Measurements from ENCODE around the gene PDZD4.

PDZD4 gene

DNA sequence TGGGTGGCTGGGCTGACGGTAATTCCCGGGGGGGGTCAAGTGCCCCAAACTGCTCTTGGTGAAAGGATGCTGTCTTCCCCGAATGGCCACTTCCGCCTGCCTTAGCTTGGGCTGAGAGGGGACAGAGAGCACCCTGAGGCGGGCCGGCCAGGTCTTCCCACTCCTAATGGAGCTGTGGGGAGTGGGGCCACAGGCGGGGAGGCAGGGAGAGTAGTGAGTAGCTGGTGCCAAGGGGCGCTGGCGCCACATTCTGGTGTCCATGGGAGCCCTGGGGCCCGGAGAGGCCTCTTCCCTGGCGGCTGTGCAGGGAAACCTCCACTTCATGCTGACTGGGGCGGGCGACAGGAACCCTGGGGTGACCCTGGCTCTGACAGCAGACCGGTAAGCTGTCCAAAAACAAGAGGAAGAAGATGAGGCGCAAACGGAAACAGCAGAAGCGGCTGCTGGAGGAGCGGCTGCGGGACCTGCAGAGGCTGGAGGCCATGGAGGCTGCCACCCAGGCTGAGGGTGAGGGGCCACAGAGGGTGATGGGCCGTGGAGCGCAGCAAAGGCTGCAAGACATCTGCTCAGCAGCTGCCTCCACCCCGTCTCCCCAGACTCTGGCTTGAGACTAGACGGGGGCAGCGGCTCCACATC, 46.8 kb downstream of the PDZD4 start:
- DNase-seq, result no peak

DNA sequence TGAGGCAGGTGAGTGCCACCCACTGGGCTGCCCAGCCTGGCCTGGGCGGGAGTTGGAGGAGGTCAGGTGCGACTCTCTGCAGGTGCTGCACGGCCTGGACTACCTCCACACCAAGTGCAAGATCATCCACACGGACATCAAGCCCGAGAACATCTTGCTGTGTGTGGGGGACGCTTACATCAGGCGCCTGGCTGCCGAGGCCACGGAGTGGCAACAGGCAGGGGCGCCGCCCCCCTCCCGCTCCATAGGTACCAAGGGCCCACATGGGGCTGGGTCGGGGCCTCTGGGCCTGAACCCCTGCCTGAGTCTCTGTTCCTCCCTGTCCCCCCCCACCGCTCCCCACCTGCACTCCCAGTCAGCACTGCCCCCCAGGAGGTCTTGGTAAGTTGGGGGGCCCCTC, 47.5 kb downstream of the PDZD4 start:
- no peak for DNase-seq

DNA sequence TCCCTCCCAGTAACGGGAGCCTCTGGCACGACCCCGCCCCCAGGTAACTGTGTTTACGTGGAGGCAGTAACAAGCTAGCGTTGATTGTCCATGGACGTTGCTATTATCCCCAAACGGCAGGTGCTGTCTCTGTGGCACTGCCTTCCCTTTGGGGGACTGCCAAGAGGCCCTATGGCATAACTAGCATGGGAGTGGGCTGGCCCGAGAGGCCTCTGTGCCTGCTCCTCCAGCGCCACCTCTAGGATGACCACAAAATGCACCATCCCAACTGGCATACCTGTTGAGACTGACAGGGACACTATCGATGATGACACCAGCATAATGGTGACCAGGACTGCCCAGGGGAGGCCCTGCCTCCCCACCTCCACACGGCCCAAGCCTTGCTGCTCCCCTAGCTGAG, 48.0 kb downstream of the PDZD4 start:
- no peak for DNase-seq

DNA sequence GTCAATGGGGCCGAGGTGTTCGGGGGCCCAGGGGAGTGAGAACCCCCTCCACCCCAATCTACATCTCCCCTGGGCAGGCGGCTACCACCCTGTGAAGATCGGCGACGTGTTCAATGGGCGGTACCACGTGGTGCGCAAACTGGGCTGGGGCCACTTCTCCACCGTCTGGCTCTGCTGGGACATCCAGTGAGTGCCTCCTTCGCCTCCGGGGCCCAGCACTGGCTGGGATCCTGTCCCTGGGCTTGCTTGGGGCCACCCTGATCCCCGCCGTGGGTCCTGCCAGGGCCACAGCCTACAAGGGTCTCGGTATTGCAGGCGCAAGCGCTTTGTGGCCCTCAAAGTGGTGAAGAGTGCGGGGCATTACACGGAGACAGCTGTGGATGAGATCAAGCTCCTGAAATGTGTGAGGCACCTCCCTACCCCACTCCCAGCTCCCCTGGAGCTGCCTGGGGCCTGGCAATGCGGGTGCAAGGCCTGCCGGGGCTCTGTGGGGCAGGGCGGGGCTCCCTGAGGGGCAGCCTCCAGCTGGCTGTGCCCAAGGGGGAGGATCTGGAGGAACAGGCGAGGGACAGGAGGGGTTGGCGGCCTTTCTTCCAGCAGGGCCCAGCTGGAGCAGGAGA, 48.8 kb downstream of the PDZD4 start:
- no peak for DNase-seq

DNA sequence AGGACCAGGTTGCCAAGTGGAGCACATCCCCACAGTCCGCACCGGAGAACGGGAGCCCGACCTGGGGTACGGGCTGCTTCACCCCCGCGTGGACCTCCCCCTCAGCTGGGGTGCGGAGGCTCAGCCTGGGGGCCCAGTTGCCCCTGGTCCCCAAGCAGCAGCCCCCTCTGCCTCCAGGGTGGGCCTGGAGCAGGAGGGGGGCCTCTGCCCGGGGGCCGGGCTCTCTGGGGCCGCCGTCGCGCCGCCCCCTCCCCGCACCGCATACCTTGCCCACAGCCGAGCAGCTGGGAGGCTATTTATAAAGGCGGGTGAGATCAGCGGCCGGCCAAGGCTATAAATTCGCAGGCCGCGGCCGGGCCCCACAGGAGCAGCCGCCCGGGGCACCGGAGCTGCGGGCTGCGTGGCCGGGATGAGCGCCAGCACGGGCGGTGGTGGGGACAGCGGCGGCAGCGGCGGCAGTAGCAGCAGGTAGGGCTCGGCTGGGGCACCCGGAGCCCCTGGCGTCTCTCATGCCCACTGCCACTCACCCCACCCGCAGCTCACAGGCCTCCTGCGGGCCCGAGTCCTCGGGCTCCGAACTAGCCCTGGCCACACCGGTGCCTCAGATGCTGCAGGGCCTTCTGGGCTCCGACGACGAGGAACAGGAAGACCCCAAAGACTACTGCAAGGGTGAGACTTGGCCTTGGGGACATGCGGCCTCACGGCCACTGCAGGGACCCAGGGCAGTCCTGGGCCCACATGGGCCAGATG, 49.5 kb downstream of the PDZD4 start, which contains the start of gene SRPK3:
Gene SRPK3 (plus strand): TSS at position 364 of the 750 bp plus-strand sequence. CDS start 46 bp downstream, at position 410.
- no peak for DNase-seq

DNA sequence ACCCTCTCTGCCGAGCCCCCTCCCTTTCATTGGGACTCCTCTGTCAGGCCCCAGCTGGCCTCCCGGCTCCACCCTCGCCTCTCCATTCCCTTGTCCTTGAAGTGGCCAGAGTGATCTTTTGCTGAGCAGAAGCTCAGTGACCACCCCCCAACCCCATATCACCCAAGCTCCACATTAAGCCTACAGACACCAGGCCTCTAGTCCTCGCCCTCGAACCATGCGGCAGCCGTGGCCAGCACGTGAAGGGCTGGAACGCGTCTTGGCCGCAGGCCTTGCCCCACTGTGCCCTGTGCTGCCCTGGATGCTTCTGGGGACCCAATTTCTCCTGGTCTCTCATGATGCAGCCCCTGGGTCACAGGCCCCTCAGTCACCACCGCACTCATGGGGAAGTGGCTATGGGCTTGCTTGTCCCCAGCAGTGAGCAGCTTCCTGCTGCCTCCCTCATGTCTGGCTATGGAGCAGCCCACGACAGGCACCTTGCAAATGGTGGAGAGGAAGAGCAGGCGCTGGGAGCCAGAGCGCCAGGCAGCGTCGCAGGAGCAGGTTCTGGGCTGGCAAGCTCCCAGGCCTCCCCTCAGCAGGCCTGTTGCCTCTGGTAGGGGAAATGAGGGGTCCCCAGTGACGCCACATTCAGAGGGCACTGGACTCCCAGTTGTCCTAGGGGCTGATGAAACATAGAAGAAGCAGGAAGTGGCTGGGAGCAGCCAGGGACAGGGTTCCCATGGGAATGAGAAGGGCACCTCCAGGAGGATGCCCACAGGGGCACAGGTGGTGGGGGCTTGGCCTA, 50.3 kb downstream of the PDZD4 start:
- no peak for DNase-seq

DNA sequence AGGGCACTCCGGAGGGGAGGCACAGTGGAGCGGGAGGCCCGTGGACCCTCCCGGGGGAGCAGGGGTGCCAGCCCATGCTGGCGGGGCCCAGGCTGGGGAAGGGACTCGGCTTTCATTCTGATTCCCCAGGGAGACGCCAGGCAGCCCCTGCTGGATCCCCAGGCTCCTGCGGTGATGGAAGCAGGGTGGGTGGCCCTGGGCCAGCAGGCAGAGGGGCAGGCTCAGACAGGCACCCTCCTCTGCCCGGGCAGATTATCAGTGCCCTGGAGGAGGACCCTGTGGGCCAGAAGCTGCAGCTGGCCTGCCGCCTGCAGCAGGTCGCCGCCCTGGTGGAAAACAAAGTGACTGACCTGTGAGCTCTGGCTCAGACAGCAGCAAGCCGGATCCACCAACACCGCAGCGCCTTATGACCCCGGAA, 51.7 kb downstream of the PDZD4 start:
- DNase-seq, result no peak

DNA sequence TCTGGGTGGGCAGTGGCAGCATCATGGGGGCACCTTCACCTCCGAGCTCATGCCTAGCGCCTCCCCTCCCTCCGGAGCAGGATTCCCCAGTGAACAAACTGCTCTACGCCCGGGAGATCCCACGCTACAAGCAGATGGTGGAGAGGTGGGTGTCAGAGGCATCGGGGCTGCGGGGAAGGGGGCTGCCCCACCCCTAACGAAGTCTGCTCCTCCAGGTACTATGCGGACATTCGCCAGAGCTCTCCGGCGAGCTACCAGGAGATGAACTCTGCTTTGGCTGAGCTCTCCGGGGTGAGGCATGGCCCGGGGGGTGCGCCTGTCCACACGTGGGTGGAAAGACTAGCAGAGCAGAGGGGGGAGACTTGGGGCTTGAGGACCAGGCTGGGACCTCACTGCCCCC, 52.2 kb downstream of the PDZD4 start:
- DNase-seq, result no peak

DNA sequence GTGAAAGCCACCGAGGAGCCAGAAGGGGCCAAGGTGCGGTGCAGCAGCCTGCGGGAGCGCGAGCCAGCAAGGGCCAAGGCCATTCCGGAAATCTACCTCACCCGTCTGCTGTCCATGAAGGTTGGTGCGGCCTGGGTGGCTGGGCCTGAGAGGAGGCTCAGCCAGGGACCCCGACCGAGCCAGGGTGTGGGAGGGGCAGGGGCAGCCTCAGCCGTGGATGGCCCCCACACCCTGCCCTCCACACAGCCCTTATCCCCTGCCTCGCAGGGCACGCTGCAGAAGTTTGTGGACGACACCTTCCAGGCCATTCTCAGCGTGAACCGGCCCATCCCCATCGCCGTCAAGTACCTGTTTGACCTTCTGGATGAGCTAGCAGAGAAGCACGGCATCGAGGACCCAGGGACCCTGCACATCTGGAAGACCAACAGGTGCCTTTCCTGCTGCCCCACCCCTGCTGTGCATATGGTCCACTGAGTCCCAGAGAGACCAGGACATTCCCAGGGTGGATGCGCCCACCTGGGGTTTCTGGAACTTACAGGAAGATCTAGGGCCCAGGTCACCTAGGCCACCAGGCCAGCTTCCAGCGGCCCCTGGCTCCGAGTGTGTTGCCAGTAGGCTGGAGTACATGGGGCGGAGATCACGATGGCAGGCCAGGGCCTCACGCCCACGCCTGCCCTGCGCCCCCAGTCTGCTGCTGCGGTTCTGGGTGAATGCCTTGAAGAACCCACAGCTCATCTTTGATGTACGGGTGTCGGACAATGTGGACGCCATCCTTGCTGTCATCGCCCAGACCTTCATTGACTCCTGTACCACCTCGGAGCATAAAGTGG, 52.9 kb downstream of the PDZD4 start:
- DNase-seq, result no peak

DNA sequence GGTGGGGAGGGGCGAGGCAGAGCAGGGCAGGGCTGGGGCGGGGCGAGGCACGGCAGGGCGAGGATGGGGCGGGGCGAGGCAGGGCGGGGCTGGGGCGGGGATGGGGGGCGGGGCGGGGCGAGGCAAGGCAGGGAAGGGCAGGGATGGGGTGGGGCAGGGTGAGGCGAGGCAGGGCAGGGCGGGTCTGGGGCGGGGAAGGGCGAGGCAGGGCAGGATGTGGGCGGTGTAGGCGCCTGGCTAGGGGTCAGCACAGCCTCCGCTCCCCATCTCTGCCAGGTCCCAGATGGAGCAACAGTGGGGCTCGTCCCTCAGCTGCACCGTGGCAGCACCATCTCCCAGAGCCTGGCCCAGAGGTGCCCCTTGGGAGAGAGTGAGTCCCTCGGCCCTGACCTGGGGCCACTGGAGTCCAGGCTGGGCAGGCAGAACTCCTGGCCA, 53.7 kb downstream of the PDZD4 start:
- DNase-seq, result no peak

DNA sequence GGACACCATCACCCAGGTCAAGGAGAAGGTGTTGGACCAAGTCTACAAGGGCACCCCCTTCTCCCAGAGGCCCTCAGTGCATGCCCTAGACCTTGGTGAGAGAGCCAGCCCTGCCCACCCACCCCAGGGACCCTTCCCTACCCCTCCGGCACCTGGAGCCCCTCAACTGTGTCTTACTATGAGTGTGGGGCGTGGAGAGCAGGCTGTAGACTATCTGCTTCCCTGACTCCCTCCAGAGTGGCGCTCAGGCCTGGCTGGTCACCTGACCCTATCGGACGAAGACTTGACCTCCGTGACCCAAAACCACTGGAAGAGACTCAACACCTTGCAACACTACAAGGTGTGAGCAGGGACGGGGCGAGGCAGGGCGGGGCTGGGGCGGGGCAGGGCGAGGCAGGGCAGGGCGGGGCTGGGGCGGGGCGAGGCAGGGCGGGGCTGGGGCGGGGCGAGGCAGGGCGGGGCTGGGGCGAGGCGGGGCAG, 54.2 kb downstream of the PDZD4 start:
- DNase-seq, result no peak

DNA sequence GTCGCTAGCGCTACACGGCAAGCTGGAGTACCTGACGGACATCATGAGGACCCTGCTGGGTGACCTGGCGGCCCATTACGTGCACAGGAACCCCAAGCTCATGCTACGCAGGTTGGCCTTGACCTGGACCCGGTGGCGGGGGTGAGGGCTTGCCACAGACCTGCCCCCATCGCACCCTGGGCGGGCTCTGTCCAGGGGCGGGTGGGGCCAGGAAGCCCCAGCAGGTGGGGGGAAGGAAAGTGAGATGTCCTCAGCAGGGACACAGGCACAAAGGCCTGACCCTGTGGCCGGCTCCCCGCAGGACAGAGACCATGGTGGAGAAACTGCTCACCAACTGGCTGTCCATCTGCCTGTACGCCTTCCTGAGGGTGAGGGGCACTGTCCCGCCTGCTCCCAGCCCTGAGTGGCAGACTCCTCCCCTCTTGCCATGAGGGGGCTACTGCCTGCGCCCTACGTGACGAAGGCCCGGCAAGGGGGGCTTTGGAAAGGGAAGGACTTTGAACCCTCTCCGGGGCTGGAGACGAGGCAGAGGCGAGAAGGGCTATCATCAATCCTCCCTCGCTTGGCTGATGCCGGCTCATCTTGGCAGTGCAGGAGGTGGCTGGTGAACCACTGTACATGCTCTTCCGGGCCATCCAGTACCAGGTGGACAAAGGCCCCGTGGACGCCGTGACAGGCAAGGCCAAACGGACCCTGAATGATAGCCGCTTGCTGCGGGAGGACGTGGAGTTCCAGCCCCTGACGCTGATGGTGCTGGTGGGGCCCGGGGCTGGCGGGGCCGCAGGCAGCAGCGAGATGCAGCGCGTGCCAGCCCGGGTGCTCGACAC, 54.8 kb downstream of the PDZD4 start:
- DNase-seq, result no peak

DNA sequence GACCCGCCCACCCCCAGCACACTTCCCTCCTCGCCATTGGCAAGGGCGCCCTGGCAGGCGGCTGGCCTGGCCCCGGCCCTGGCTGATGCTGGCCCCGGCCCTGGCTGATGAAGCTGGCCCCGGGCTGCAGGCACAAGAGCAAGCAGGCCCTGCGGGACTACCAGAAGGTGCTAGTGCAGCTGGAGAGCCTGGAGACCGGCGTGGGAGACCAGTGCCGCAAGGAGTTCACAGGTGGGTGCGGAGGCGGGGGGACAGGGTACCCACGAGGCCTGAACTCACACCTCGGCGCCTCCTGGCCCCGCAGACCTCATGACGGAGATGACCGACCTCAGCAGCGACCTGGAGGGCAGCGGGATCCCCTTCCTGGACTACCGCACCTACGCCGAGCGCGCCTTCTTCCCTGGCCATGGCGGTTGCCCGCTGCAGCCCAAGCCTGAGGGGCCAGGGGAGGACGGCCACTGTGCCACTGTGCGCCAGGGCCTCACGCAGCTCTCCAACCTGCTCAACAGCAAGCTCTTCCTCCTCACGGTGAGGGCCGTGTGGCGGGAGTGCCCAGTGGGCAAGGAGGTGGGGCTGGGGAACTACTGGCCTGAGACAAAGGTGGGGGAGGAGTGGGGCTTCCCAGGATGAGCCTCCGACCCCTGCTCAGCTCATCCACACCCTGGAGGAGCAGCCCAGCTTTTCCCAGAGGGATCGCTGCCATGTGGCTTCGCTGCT, 55.6 kb downstream of the PDZD4 start:
- no peak for DNase-seq

DNA sequence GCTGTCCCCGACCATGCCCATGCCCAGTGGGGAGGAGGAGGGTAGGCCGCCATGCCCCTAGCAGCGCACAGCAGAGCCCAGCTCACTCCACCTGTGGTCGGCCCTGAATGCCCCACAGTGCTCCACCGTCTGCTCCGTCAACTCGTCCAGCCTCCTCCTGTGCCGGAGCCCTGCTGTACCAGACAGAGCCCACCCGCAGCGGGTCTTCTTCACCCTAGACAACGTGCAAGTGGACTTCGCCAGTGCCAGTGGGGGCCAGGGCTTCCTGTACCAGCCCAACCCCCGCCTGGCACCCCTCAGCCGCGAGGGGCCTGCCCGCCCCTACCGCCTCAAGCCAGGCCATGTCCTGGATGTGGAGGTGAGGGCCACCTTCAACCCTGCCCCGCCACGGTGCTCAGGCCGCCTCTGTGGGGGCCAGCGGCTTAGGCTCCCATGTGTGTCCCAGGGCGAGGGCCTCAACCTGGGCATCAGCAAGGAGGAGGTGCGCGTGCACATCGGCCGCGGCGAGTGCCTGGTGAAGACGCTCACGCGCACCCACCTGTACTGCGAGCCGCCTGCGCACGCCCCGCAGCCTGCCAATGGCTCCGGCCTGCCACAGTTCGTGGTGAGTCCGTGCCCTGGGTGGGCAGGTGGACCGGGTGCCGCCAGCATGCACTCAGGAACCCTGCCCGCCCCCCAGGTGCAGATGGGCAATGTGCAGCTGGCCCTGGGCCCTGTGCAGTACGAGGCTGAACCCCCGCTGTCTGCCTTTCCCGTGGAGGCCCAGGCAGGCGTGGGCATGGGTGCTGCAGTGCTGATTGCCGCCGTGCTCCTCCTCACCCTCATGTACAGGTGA, 56.4 kb downstream of the PDZD4 start:
- no peak for DNase-seq

DNA sequence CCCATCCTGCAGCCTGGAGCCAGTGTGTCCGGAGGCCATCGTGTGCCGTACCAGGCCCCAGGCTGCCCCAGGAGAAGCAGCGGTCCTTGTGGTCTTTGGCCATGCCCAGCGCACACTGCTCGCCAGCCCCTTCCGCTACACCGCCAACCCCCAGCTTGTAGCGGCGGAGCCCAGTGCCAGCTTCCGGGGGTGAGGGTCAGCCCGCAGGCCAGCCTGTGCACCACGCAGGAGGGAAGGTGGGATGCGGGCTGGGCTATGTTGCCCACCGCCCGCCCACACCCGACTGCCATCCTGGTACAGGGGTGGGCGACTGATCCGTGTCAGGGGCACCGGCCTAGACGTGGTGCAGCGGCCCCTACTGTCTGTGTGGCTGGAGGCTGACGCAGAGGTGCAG, 57.1 kb downstream of the PDZD4 start:
- DNase-seq, result no peak

DNA sequence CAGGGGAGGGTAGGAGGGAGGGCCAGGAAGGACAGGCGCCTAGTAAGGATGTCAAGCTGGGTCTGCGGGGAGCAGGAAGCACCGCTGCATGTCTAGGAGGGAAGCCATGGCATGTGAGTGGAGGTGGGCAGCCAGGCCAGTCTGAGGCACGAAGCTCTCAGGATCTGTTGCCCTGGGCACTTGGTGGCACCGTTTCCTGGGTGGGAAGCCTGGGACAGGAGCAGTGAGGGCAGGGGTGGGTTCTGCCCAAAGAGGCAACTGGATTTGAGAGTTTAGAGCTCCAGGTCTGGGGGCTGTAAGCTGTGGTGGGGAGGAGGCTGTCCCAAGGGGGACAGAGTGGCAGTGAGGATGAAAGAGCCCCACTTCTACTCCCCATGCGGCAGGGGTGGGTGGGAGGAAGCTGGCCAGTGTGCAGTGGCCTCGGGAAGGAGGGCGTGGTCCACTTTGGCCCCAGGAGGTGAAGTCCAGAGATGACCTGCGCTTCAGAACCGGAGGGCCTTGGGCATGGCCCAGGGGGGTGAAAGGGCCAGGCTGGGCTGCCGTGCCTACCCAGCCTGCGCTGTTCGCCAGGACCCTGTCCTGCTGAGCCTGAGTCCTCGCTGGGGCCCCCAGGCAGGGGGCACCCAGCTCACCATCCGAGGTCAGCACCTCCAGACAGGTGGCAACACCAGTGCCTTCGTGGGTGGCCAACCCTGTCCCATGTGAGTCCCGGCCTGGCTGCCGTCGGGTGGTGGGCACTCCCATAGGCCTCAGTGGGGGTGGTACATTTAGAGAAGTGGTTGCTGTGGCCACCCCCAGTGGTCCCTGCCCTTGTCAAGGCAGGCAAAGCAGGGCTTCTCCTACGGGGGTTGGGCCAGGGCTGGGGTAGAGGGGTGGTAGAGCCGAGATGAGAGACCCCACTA, 57.8 kb downstream of the PDZD4 start:
- no peak for DNase-seq

DNA sequence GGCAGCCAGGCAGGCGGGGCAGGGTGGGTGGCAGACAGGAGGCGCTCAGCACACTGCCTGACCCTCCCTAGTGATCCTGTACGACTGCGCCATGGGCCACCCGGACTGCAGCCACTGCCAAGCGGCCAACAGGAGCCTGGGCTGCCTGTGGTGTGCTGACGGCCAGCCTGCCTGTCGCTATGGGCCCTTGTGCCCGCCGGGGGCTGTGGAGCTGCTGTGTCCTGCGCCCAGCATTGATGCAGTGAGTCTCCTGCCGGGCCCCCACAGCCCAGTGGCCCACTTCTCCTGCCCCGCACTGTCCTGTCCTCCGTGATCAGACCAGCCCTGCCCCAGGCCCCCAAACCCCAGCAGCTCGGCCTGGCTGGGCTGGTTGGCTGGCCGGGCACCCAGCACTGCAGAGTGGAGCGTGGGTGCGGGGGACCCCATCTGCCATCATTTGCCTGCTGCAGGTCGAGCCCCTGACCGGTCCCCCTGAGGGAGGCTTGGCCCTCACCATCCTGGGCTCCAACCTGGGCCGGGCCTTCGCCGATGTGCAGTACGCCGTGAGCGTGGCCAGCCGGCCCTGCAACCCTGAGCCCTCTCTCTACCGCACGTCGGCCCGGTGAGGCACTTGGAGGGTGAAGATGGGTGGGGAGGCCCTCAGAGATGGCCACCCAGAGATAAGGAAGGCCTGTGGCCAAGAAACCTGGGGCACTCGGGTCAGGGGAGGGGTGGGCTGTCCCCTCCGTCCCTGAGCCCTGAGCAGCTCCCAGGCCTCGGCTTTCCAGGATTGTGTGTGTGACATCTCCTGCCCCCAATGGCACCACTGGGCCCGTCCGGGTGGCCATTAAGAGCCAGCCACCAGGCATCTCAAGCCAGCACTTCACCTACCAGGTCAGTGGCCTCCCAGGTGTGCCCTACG, 58.7 kb downstream of the PDZD4 start:
- no peak for DNase-seq

All from stimulated activated CD4-positive, alpha-beta T cell treated with anti-CD3 and anti-CD28 coated beads, Interleukin-4, amount 100 ng/mL, for 4 hours (primary cell).